Measurements from ENCODE around the gene CNPY1. TPM values are rescaled to one million over a fixed set of nuclear protein-coding genes. Genes with fewer than 3 reads are reported as not detected.

Gene CNPY1
- total and polyA plus RNA-seq, 4 donors: not detected

GRCh38 chr7:155457544-155458110 is 88.7 kb downstream of the CNPY1 start:
- Histone ChIP-seq H3K9ac (ENCODE audit: insufficient read depth in 1 of 2, low read length in 2 of 2) (no peak overlapping the region), H3K27ac (ENCODE audit: low read depth in 1 of 2, low read length in 1 of 2) (no peak overlapping the region), H3K36me3 (ENCODE audit: control insufficient read depth in 4 of 4, insufficient read depth in 4 of 4, low read length in 4 of 4) (no peaks in the 10 kb centered on the region), H3K4me1 (ENCODE audit: control insufficient read depth in 5 of 5, insufficient read depth in 5 of 5, low read length in 5 of 5) (peaks cover 0 to 24% (median 3%) of the 10 kb centered on the region in 5 donors), H3K9me3 (ENCODE audit: control insufficient read depth in 4 of 4, insufficient read depth in 3 of 4, low read length in 3 of 4) (peaks cover 0 to 13% (median 0%) of the 10 kb centered on the region in 4 donors), H3K27me3 (ENCODE audit: control insufficient read depth in 3 of 3, insufficient read depth in 3 of 3, low read length in 2 of 3) (peaks cover 34 to 81% (median 75%) of the 10 kb centered on the region in 3 donors), H3K4me3 (no peak overlapping the region)
- DNase-seq: no peak
- WGBS, 2 donors: 2 to 5% methylated on average over 46 to 98 of the region's 98 CpGs
- ATAC-seq (ENCODE audit: insufficient read depth, low FRiP score): no peak
- TF ChIP-seq CTCF (IDR thresholded peaks at IDR 0.05; ENCODE audit: control extremely low read depth, extremely low read depth): no peak

- no peak for TF ChIP-seq CTCF (IDR thresholded peaks at IDR 0.05; ENCODE audit: control extremely low read depth, extremely low read depth)
- Histone ChIP-seq H3K27me3 (ENCODE audit: control insufficient read depth in 3 of 3, insufficient read depth in 3 of 3, low read length in 2 of 3) (peaks cover 29 to 81% (median 76%) of the 10 kb centered on the region in 3 donors), H3K4me3 (peak overlapping the region; percentile 19), H3K4me1 (ENCODE audit: control insufficient read depth in 5 of 5, insufficient read depth in 5 of 5, low read length in 5 of 5) (peaks cover 0 to 24% (median 3%) of the 10 kb centered on the region in 5 donors), H3K9me3 (ENCODE audit: control insufficient read depth in 4 of 4, insufficient read depth in 3 of 4, low read length in 3 of 4) (peaks cover 0 to 10% (median 0%) of the 10 kb centered on the region in 4 donors), H3K9ac (ENCODE audit: insufficient read depth in 1 of 2, low read length in 2 of 2) (no peak overlapping the region), H3K36me3 (ENCODE audit: control insufficient read depth in 4 of 4, insufficient read depth in 4 of 4, low read length in 4 of 4) (no peaks in the 10 kb centered on the region), H3K27ac (ENCODE audit: low read depth in 1 of 2, low read length in 1 of 2) (no peak overlapping the region)
- DNase-seq (peak; percentile 78 to 81 (median 80)), ATAC-seq (ENCODE audit: insufficient read depth, low FRiP score) (no peak)
- WGBS, 2 donors: 2 to 3% methylated on average over 51 to 69 of the region's 69 CpGs
Observed at GRCh38 chr7:155456738-155457543, 89.4 kb downstream of the CNPY1 start.

- H3K4me3 ChIP-seq: no peak overlapping the region
Observed at GRCh38 chr7:155455776-155456737, 90.3 kb downstream of the CNPY1 start.

More at GRCh38 chr7:155455776-155456737, 90.3 kb downstream of the CNPY1 start:
- Histone ChIP-seq H3K9ac (ENCODE audit: insufficient read depth in 1 of 2, low read length in 2 of 2) (no peak overlapping the region), H3K27me3 (ENCODE audit: control insufficient read depth in 3 of 3, insufficient read depth in 3 of 3, low read length in 2 of 3) (peaks cover 23 to 81% (median 76%) of the 10 kb centered on the region in 3 donors), H3K27ac (ENCODE audit: low read depth in 1 of 2, low read length in 1 of 2) (no peak overlapping the region), H3K4me1 (ENCODE audit: control insufficient read depth in 5 of 5, insufficient read depth in 5 of 5, low read length in 5 of 5) (peaks cover 0 to 25% (median 3%) of the 10 kb centered on the region in 5 donors), H3K9me3 (ENCODE audit: control insufficient read depth in 4 of 4, insufficient read depth in 3 of 4, low read length in 3 of 4) (peaks cover 0 to 15% (median 0%) of the 10 kb centered on the region in 4 donors), H3K36me3 (ENCODE audit: control insufficient read depth in 4 of 4, insufficient read depth in 4 of 4, low read length in 4 of 4) (no peaks in the 10 kb centered on the region)
- no peak for DNase-seq
- ATAC-seq (ENCODE audit: insufficient read depth, low FRiP score): no peak
- no peak for TF ChIP-seq CTCF (IDR thresholded peaks at IDR 0.05; ENCODE audit: control extremely low read depth, extremely low read depth)
- 6 to 9% methylated on average over 27 of the region's 27 CpGs for WGBS, 2 donors
